Right lobe of liver (tissue), 6 donors: Measurements from ENCODE around the gene TOE1. TPM values are rescaled to one million over a fixed set of nuclear protein-coding genes. Genes with fewer than 3 reads are reported as not detected.
A peak's percentile ranks its signal among the peaks of the same experiment; 100 is the strongest.

Experiments used
- ATAC-seq, 4 donors: fragments of 200-7000 bp; cut with Tn5 transposase; one replicate each; pipeline ENCODE4 v1.9.1; 2020; ENCODE audit warnings: mild to moderate bottlenecking in 4 of 4, moderate library complexity in 4 of 4
- DNase-seq, 3 donors: peaks; one replicate each; pipeline ENCODE4 v3.0.0-alpha.2; 2020
- H3K27ac ChIP-seq, 3 donors: fragments of 200-600 bp; one replicate each; pipeline ENCODE4 v1.8.0; 2022
- H3K27me3 ChIP-seq, 2 donors: fragments of 200-600 bp; one replicate each; pipeline ENCODE4 v1.8.0; 2022
- H3K36me3 ChIP-seq, 4 donors: fragments of 200-600 bp; sonication (generic) in 1 of 4; one replicate each; pipeline versions ENCODE4 v1.5.1 to v1.8.0; 2017 to 2022; ENCODE audit warnings: control low read depth in 1 of 4
- H3K4me1 ChIP-seq, 4 donors: fragments of 200-600 bp; sonication (generic) in 1 of 4; one replicate each; pipeline versions ENCODE4 v1.5.1 to v1.8.0; 2017 to 2022; ENCODE audit warnings: control low read depth in 1 of 4
- H3K4me3 ChIP-seq, 3 donors: fragments of 200-600 bp; one replicate each; pipeline ENCODE4 v1.8.0; 2022
- H3K9me3 ChIP-seq, 4 donors: fragments of 200-600 bp; sonication (generic) in 1 of 4; one replicate each; pipeline versions ENCODE4 v1.5.1 to v1.8.0; 2017 to 2022; ENCODE audit warnings: control low read depth in 1 of 4
- POLR2A ChIP-seq: fragments of 450-650 bp; IDR thresholded peaks from one replicate; pipeline ENCODE4 v1.6.1; 2017; ENCODE audit warnings: antibody characterized with exemption, mild to moderate bottlenecking
- WGBS: methylation state at CpG from one replicate; pipeline ENCODE4 v1.1.6; 2018; ENCODE audit warnings: low coverage, low lambda C conversion rate; ENCODE audit not compliant: insufficient coverage; ENCODE audit errors: missing lambda C conversion rate; 5-methylcytosine and 5-hydroxymethylcytosine counted together
- intact Hi-C, 2 donors: fragments of 100-400 bp; cut with DNase I; formaldehyde crosslinking; loops; one replicate each; pipeline versions ENCODE4 v1.11.2 to v1.14.1; 2022
- total RNA-seq, 6 experiments: library from RNA; depleted of rRNA in 2 of 6; stranded (reverse); fragments of >200 nt in 2 of 6; fragmentation: NEBNext Ultra II Directional in 3 of 6; extraction: Animal tissue kit (Norgen Biotek cat#: 25700) in 3 of 6; gene quantifications; one replicate each; pipeline versions ENCODE4 v1.1.0 to v1.2.4, GENCODE V29; 2016 to 2023
- TF ChIP-seq, protein P1 (sequence below), 4 donors: fragments of 200-600 bp in 3 of 4; fragments of 450-650 bp in 1 of 4; IDR thresholded peaks; one replicate each; pipeline versions ENCODE4 v1.5.1 to v1.8.0; 2016 to 2022; ENCODE audit warnings: antibody characterized with exemption in 4 of 4, mild to moderate bottlenecking in 2 of 4
- donor health status: DM: no; HTN: yes; CAD: no.
- donor health status: DM: no; HTN: no; CAD: no.
- donor health status: DM: no; HTN: no; CAD: no.
- donor health status: DM: no; HTN: yes; CAD: no.
- donor health status: DM: no; HTN: yes; CAD: no.

TOE1 gene
- total RNA-seq, 6 experiments from 2014 or later: 3.2 to 7.7 (median 4.4) TPM

DNA sequence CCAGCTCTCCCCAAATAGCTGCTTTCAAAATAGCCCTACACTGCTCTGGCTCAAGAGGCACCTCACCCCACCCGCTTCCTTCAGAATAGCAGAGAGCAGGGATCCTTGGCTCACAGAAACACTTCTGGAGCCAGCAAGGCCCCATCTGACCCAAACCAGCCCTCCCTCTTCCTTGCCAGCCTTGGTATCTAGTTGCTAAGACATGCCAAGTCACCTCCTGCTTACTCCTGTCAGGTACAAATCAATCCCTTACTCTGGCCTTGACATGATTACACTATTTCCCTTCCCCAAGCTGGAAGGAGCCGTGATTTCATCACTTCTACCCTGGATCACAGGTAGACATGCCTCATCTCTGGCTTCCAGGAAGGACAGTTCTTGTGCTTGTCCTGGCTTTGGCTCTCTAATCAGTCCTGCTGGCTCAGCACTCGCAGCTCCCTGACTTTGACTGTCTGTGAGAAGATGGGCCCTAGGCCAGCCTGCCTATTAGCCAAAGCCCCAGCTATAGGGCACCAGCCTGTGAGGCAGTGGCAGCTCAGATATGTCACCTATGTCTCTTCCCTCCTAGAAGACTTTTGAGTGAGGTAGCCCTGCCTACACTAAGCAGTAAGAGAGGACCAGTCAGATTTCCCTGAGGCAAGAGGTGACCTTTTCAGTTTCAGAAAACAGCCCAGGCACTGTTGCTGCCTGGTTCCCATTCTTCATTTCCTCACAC lies 9.2 kb downstream of the TOE1 start:
- H3K4me3 ChIP-seq: no peak overlapping the region
- no peaks in the 10 kb centered on the region for H3K27me3 ChIP-seq
- DNase-seq: peak; percentile 58 to 78 (median 76)
- peak; percentile 74 to 93 (median 79) for ATAC-seq
- peaks cover 0 to 14% (median 5%) of the 10 kb centered on the region in 4 donors for H3K36me3 ChIP-seq
- TF ChIP-seq, protein P1, sequence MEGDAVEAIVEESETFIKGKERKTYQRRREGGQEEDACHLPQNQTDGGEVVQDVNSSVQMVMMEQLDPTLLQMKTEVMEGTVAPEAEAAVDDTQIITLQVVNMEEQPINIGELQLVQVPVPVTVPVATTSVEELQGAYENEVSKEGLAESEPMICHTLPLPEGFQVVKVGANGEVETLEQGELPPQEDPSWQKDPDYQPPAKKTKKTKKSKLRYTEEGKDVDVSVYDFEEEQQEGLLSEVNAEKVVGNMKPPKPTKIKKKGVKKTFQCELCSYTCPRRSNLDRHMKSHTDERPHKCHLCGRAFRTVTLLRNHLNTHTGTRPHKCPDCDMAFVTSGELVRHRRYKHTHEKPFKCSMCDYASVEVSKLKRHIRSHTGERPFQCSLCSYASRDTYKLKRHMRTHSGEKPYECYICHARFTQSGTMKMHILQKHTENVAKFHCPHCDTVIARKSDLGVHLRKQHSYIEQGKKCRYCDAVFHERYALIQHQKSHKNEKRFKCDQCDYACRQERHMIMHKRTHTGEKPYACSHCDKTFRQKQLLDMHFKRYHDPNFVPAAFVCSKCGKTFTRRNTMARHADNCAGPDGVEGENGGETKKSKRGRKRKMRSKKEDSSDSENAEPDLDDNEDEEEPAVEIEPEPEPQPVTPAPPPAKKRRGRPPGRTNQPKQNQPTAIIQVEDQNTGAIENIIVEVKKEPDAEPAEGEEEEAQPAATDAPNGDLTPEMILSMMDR (IDR thresholded peaks at IDR 0.05): no peak
- TF ChIP-seq POLR2A: no peak
- H3K9me3 ChIP-seq: no peaks in the 10 kb centered on the region
- intact Hi-C loops: no loop called here
- WGBS: 37% methylated on average over 2 of the region's 3 CpGs
- peaks cover 0 to 15% (median 4%) of the 10 kb centered on the region in 4 donors for H3K4me1 ChIP-seq
- H3K27ac ChIP-seq: no peak overlapping the region

DNA sequence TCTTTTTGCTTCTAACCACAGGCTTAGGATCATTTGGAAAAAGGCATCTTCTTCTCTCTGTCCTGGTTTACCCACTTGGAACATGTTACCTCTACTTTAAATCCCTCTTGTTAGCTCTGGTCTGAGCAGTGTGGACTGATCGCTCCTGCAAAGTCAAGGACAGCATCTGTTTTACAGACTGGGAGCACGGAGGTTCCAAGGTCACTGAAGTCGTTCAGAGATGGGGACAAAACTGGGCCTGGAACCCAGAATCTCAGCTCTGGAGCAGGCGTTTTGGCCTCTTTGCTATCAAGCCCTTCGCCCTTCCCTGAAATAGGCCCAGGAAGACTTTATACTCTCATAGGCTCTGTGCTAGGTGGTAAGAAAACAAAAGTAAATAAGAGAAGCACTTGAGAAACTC lies 11.5 kb downstream of the TOE1 start:
- 85% methylated on average over 5 of the region's 5 CpGs for WGBS

DNA sequence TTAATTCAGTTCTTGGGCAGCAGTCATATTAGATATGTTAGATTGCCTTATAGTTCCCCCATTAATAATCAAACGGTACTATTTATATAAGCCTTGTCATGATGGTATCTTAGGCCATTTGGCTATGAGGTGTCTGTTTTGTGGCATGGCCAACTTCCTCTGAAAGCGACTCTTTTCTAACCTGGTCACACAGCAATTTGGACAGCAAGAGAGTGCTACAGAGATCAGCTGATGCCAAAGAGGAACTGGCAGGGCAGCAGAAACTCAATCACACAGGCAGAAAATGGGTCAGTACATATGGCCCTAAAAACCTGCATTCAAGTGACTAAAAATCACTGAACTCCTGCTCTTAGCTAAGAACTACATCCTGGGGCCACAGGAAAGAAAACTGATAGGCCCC lies 13.7 kb downstream of the TOE1 start:
- Histone ChIP-seq H3K36me3 (no peaks in the 10 kb centered on the region), H3K27ac (no peak overlapping the region), H3K4me1 (peaks cover 0 to 10% (median 4%) of the 10 kb centered on the region in 4 donors), H3K9me3 (no peaks in the 10 kb centered on the region), H3K4me3 (no peak overlapping the region), H3K27me3 (no peaks in the 10 kb centered on the region)
- intact Hi-C loops: loop anchor here in 1 of 2 donors (10.0 kb wide), 1 partner anchor 211 kb away; no protein-coding TSS in a partner anchor
- ATAC-seq (no peak), DNase-seq (no peak)
- WGBS: 75% methylated on average over 1 of the region's 2 CpGs
- TF ChIP-seq, protein P1 (IDR thresholded peaks at IDR 0.05): no peak
- TF ChIP-seq POLR2A: no peak

More for the DNA sequence above, 11.5 kb downstream of the TOE1 start:
- ATAC-seq (no peak), DNase-seq (no peak)
- TF ChIP-seq, protein P1 (IDR thresholded peaks at IDR 0.05): no peak
- TF ChIP-seq POLR2A: no peak
- Histone ChIP-seq H3K27me3 (no peaks in the 10 kb centered on the region), H3K4me1 (peaks cover 0 to 15% (median 4%) of the 10 kb centered on the region in 4 donors), H3K9me3 (no peaks in the 10 kb centered on the region), H3K27ac (no peak overlapping the region), H3K36me3 (no peaks in the 10 kb centered on the region), H3K4me3 (no peak overlapping the region)
- intact Hi-C loops: loop anchor here in 1 of 2 donors (10.0 kb wide), 1 partner anchor 213 kb away; no protein-coding TSS in a partner anchor

DNA sequence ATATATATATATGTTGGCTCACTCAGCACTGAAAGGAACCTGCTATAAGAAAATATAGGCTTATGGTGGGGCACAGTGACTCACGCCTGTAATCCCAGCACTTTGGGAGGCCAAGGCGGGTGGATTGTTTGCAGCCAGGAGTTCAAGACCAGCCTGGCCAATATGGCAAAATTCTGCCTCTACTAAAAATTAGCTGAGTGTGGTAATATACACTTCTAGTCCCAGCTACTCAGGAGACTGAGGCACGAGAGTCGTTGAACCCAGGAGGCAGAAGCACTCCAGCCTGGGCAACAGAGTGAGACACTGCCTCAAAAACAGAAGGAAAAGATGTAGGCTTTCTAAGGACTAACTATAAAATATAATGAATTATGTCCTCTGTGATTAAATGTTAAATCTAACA lies 14.9 kb downstream of the TOE1 start:
- Histone ChIP-seq H3K4me1 (peaks cover 0 to 3% (median 1%) of the 10 kb centered on the region in 4 donors), H3K9me3 (no peaks in the 10 kb centered on the region), H3K27me3 (no peaks in the 10 kb centered on the region), H3K36me3 (no peaks in the 10 kb centered on the region), H3K27ac (no peak overlapping the region), H3K4me3 (no peak overlapping the region)
- intact Hi-C loops: loop anchor here (5.0 to 10.0 kb wide), 3 partner anchors 137 to 210 kb away; partner anchors contain the start of gene TESK2 (in 1 of the 2)
- TF ChIP-seq, protein P1 (IDR thresholded peaks at IDR 0.05): no peak
- no peak for TF ChIP-seq POLR2A
- no peak for DNase-seq
- 100% methylated on average over 3 of the region's 4 CpGs for WGBS
- ATAC-seq: no peak
